C4-2B (cell line): ENCODE data around the gene WWOX.

Experiments used
- CTCF ChIP-seq: fragments of 450-650 bp; conservative IDR thresholded peaks from 2 replicates; pipeline ENCODE4 v1.5.1; 2017; ENCODE audit warnings: mild to moderate bottlenecking
- ZFX ChIP-seq: fragments of 450-650 bp; IDR thresholded peaks from 2 replicates; pipeline ENCODE4 v1.6.1; 2017

- TF ChIP-seq CTCF (no peak), ZFX (no peak)
Measured at GRCh38 chr16:78289373-78289772, 189.9 kb downstream of the WWOX start.
